Measurements from ENCODE around the gene GEMIN7.
"Not testable (repeated sequence)": the region's sequence is repeated elsewhere in the genome, so short reads cannot be mapped to it uniquely, and the experiment has no call there.

The GEMIN7 gene

DNA sequence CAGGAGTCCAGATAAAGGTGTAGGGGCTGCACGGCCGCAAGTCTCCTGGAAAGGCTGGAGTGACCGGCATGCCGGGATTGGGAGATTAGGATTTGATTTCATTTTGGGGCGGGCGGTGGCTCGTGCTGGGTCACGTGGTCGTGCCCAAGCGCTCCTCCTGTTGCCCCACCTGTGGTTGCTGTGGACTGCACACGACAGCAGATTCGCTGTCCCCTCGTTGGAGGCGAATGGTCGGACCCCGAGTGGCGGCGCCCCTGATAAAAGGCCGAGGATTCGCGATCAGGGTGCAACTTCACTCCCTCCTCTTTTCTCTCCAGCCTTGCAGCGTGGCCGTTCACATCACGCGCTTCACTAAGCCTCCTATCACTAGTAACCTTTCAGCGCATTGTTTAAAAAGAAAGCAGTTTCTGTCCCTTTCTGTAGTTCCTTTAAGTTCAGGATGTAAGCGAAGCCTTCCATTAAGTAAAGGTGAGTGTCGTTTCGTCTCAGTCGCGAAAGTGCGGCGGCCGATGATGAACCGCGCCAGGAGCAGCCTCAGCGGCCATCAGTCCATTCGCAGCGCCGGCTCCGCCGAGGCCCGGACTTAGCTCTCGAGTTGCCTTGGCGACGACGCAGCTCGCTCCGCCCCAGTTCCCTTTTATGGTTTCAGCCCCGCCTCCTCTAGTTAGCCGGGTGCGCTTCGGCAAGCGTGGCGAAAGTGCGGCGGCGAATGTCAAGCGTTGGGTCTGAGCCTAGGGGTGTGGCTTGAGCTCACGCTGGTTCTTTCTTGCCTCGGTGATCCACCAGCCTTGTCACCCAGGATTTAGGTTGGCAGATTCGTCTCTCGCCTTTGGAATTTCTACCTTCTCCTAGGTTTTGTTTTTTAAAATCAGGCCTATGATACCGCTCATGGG is 12.2 kb downstream of the GEMIN7 start:
- peak; percentile 97 for DNase-seq

DNA sequence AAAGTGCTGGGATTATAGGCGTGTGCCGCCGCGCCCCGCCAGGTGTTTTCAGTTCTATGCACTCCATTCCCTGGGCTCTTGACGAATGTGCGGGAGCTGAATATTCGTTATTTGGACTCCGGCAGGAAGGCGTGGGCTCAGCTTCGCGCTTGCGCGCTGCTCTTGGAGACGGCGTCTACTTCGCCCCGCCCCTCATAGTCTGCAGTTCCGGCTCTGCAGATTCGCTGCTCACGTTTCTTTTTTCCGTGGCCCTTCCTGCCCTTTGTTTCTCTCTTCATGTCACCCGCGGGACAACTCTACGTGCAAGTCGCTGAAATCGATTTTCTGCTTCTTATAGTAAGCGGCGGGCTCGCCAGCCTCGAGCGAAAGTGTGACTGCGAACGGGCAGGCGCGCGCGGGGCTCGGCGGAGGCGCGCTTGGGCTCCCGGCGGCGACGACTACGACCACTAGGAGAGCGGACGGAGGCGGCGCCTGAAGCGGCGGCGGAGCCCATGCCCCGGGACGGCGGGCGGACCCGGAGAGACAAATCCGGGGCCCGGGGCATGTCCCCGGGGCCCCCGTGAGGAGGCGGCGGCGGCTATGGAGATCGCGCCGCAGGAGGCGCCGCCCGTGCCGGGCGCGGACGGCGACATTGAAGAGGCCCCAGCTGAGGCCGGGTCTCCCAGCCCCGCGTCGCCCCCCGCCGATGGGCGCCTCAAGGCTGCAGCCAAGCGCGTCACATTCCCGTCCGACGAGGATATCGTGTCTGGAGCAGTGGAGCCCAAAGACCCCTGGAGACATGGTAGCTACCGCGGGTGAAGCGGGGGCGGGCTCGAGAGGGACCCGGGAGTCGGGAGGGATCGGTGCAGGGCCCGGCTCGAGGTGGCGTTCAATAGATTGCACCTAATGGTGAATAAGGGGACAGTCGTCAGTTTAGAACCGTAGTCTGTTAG is 14.0 kb downstream of the GEMIN7 start, which contains the start of gene PPP1R37:
TSS of gene PPP1R37 (plus strand) at position 433 of the 932 bp plus-strand sequence. CDS start at position 580, 147 bp downstream.
- peak; percentile 83 for DNase-seq

DNA sequence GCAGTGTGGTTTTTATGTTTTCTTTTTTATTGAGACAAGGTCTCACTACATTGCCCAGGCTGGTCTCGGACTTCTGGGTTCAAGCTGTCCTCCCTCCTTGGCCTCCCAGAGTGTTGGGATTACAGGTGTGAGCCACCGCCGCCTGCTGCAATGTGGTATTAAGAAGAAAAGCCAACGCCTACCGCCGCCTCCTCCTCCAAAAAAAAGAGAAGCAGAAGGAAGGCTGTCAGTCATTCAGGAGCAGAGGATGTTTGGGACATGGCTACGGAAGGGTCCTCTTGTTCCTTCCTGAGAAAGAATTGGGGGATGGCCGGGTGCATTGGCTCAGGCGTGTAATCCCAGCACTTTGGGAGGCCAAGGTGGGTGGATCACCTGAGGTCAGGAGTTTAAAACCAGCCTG is 15.1 kb downstream of the GEMIN7 start:
- DNase-seq = no peak

DNA sequence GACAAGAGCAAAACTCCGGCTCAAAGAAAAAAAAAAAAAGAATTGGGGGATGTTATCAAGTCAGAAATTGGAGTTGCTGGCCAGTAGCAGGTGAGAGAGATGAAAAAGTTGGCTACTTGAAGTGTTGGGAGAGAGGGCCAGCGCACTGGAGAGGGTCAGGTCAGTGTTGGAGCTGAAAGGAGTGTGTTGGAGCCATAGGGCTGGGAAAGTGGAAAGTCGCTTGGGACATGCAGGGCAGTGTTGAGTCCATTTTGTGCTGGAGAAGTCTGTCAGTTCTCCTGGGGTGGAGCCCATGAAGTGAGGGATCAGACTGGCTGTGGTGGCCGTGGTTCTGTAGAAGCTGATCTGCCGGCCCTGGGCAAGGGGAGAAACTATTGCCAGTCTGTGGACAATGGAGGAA is 15.6 kb downstream of the GEMIN7 start:
- no peak for DNase-seq

DNA sequence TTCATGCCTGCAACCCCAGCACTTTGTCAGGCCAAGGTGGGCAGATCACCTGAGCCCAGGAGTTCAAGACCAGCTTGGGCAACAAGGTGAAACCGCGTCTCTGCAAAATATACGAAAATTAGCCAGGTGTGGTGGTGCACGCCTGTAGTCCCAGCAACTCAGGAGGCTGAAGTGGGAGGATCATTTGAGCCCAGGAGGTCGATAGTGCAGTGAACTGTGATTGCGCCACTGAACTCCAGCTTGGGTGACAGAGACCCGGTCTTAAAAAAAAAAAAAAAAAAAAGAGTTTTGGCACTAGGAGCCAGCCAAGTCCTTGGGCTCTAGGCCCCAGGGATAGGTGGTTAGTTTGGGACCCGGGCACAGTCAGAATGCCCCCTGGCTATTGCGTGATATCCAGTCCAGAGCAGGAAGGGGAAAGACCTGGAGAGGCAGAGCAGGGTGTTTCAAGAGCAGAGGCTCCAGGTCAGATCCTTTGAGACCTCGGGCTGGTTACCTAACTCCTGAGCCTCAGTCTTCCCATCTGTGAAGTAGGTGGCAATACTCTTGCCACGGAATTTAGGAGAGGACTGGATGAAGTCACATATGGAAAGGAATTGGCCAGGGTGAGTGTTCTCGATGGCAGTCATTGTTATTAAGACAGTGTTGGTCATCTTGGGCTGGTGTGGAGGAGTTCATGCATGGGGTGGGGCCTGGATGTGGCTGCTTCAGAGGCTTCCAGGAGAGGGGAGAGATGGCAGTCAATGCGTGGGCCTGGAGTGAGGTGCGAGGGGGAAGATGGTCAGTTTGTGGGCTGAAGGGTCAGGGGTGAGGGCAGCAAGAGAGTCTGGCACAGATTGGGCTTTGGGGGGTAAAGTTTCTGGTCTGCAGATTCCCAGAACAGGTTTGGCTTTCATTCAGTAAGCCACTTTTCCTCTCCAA is 16.7 kb downstream of the GEMIN7 start:
- no peak for DNase-seq

DNA sequence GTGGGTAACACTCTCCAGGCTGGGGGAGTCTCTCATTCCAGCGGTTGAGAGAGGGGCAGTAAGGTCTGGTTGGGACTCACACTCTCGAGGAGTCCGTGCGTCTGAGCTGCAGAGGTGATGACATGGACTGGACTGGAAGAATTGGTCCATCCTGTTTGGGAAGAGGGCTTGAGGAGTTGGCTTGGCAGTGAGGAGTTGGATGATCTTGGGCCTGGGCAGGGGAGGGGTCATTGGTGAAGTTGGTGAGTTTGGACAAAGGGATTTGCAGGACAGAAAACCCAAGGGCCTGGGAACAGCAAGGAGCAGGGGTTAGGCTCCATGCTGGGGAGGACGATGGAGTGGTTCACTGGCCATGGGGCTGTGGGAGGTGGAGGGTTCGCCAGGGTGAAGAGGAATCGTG is 17.6 kb downstream of the GEMIN7 start:
- no peak for DNase-seq

DNA sequence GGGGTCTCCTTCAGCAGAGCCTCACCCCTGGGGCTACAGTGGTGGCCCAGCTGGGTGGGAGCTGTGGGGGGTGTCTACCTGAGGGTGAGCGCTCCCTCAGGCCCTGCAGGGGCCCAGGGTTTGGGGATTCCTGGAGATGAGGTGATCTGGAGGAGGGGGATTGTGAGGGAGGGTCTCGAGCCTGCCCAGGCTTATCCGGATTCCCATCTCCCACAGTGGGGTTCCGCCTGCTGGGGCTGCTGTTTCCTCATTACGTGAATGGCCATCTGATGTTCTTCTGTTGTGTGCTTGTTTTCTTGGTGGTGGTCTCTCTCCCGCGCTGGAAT is 18.4 kb downstream of the GEMIN7 start:
- DNase-seq = no peak

DNA sequence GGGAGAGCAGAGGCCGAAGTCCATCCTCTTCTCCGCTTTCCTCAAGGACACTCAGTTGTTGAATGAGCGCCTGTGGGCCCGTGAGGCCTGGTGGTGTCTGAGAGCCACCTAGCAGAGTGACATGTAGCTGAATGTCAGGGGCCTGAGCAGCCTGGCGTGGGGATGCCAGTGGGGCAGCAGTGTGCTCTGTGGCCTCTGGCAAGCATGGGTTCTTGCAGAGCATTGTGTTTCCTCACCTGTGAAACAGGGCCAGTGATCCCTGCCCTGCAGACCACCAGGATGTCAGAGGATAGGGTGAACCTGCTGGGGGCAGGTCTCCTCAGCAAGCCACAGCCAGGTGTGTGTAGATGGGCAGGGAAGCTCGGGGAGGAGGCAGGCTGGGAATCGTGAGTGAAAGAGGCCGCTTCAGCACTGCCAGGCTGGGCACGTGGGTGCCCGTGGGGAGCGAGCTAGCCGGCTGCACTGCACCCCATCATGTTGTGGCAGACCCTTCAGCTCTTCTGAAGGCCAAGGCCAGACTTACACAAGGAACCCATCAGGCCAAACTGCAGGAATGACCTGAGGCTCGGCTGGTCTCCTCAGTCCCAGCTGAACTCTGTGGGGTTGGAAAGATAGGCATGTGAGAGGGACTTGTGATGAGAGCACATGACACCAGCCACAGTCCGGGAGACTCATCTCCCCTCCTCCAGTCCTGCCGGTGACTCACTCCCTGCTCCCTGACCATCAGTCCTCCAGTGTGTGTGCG is 18.9 kb downstream of the GEMIN7 start:
- no peak for DNase-seq

DNA sequence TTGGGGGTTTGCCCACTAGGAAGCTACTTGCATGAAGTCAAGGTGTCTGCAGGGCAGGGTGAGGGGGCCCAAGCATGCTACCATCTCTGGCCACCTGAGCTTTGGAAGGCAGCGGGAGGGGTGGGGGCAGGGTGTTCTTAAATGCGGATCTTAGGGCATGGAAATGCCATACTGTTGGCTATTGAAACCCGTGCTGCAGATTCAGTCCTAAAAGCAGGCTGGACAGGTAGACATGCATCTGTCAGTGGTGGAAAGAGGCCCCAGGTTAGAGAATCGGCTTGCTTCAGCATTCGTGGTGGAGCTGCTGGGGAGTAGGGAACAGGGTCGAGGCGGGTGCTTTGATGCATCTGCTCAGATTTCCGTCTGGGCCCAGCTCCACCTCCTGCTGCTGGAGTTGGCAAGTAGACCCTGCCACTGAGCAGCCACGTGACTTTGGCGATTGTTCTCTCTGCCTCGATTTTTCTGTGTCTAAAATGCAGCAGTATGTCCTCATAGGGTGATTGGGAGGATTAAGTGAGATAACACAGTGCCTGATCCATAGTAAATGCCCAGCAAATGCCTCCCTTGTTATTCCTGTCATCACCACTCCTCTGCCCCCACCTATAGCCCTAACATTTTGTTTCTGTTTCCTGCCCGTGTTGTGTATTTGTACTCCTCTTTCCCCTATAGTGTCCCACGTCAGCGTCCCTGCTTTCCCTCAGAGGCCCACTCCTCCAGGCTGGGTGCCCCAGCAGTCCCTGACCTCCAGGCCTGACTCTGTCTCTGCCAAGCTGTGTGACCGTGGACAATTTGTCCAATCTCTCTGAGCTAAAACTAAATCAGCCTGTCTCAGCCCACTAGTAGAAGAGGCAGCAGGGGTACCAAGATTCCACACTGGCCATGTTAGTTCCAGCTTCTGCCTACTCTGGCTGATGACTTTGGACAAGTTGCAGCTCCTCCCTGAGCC is 19.7 kb downstream of the GEMIN7 start:
- DNase-seq = no peak

DNA sequence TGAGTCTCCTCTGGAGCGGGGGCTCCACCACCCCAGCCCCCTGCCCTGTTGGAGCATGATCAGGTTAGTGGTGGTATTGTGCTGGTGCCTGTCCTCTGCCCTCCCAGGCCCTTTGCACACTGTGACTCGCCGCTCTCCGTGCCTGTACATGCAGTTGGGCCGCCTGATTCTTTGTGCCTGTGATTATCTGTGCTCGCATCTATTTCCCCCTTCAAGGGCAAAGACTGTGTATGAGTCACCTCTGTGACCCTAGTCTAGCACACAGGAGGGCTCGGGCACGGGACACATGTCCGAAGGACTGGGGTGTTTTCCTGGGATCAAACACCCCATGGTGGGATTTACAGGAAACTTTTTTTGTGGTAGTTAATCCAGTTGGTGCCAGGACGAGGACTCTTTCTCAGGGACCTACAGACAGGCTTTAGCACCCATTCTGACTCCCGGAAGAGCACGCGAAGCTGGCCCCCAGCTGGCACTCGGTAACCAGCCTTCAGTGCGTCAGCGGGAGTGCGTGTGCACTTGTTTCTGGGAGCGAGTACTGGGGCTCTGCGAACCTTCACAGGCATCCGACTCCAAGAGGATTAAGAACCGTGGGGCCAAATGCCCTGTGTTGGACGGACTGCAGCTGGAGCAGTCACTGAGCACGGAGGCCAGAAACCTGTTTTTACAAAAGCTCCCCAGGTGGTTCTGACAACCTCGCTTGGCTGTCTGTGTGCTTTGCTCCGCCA is 20.6 kb downstream of the GEMIN7 start:
- DNase-seq = no peak

DNA sequence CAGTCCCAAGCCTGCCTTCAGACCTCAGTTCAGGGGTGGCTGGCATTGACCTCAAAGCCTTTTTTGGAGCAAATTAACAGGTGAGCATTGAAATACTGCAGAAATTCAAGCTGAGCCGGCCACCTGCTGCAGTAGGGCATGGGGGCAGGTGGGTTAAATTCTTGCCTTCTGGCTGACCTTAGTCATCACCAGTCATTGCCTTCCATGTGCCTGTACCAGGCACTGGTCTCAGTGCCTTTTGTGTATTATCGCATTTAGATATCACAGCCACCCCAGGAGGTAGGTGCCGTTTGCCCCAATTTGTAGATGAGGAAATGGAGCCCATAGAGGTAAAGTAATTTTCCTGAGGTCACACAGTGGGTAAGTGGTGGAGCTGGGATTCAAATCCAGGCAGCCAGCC is 21.1 kb downstream of the GEMIN7 start:
- no peak for DNase-seq

DNA sequence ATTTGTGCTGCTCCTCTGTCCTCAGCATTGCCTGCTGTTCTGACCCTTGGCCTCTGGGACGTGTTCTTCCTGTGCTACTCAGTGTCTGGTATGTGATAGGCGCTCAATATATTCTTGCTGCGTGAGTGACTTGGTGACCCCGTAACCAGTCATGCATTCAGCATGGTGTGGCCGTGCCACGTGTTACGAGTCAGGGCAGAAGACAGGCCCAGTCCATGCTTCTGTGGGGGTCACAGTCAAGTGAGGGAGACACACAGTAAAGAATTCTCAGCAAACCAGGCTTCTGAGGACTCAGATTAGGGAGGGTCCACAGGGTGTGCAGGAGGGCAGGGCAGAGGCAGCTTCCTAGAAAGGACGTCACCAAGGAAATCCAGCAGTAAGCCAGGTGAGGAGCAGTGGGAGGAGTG is 21.8 kb downstream of the GEMIN7 start:
- DNase-seq = no peak

DNA sequence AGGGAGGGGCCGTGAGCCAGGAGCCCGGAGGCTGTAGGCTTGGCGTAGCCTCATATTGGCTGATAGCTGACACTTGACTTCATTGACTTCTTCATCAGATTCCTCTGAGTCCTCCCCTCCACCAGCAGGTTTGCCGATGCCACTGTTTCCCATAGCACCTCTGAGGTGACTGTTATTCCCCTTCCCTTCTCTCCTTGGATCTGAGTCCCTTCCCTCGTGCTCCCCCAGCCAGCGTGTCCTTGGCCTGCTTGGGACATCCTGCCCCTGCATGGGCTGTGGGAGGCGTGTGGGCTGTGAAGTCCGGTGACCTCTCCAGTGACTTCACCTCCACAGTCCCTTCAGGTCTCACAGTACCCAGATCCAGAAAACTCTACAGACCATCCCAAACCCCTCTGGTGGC is 22.7 kb downstream of the GEMIN7 start:
- no peak for DNase-seq

DNA sequence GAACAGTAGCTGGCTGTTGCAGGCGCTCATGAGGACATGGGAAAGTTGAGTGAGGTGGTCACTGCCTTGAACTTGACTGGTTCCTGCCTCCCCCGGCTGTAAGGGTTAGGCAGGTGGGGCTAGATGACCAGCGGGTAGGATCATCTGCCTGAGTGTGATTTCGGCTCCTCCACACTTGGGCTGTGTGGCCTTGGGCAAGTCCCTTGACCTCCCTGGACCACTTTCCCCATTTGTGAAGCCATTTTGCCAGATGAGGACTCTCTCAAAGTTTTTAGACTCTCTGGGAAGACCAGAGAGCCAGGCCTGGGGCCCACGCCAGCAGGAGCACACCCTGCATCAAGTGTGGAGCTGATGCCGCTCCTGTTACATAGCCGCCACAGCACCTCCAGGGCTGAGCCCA is 23.4 kb downstream of the GEMIN7 start:
- no peak for DNase-seq

DNA sequence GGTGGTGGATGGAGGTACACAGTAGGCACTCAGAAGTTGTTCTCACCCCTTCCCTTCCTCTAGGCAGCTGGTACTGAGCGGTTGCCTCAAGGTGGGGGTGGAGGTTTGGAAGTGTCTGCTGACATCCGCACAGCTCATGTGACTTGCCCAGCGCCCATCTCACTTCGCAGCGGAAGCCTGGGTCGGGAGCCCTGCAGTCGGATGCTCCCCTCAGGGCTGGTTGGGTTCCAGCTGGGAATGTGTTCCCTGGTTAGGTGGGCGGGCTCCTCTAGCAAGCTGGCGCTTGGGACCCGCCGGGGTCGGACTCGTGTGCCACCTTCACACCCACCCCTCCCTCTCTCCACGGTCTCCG is 24.1 kb downstream of the GEMIN7 start:
- no peak for DNase-seq

DNA sequence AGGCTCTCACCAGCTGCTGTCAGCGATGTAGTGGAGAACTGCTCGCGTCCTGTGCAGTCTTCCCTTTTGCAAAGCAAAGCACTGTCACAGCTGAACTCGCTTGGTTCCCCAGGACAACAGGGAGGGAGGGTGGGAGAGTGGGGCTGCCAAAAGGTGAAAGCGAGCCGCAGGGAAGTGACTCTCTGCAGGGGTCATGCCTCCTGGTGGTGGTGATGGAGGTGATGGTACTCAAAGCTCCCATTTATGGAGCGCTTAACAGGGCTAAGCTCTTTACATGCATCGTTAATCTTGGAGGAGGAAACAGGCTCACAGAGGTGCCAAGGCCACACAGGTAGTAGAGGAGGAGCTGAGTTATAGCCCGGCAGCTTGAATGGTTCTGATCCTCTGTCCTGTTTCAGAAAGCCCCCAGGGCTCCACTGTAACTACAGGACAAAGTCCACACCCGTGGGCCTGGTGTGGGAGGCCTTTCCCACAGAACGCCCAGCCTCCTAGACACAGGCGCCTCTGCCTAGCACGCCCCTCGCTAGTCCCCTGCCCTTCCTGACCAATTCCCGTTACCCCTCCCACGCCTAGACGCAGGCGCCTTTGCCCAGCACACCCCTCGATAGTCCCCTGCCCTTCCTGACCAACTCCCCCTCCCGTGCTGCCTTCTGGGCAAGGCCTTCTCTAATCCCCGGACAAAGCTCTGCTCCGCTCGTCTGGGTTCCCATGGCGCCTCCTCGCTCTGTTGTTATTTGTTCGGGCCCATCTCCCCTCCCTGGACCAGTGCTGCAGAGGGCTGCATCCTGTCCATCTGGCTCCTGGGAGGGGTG is 24.7 kb downstream of the GEMIN7 start:
- DNase-seq = no peak

DNA sequence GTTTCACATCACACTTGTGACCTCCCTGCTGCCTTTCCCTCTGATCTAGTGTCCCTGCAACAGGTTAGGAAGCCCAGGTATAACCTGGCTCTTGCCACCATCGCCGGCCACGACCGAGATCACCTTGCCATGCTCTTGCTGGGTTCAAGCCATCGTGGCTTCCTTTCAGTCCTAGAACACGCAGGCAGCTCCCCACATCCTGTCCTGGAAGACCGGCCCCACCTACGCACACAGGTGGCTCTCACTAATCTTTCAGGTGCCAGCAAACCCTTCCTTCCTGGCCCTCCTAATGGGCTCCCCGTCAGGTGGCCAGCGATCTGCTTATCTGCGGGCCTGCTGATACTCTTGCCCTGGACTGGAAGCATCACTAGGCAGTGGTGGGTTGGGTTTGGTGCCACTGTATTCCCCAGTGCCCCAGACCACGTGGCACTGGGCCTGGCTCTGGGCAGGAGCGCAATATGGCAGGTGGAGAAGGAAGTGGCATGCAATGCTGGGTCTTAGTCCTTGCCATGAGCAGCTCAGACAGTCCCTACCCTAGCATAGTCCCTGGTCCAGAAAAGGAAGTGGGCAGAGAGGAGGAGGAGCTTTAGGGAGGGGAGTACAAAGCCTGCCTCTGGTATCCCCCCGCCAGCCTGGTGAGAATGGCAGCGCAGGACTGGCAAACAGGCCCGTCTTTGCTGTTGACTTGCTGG is 25.7 kb downstream of the GEMIN7 start:
- no peak for DNase-seq

DNA sequence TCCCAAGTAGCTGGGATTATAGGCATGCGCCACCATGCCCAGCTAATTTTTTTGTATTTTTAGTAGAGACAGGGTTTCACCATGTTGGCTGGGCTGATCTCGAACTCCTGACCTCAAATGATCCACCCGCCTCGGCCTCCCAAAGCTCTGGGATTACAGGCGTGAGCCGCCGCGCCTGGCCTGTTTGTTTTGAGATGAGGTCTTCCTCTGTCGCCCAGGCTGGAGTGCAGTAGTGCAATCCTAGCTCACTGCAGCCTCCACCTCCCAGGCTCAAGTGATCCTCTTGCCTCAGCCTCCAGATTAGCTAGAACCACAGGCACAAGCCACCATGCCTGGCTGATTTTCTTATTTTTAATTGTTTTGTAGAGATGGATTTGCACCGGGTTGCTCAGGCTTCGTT is 27.3 kb downstream of the GEMIN7 start:
- not testable (repeated sequence) for DNase-seq
